Subcutaneous adipose tissue (tissue), 4 donors: ENCODE results near the gene TBC1D1. TPM values are rescaled to one million over a fixed set of nuclear protein-coding genes. Genes with fewer than 3 reads are reported as not detected.

ENCODE experiments used
- CTCF ChIP-seq: fragments of 450-650 bp; IDR thresholded peaks from one replicate; pipeline ENCODE4 v1.5.1; 2016; ENCODE audit warnings: low read depth, mild to moderate bottlenecking, control low read depth, antibody characterized with exemption, moderate library complexity
- total RNA-seq, 4 donors: library from RNA; depleted of rRNA; stranded (reverse); fragments of >200 nt; gene quantifications; one replicate each; pipeline ENCODE4 v1.1.0, GENCODE V29; 2016

The TBC1D1 gene
- total RNA-seq, 4 donors from 2014 or later = 60.3 to 123 (median 87.6) TPM

- no peak for TF ChIP-seq CTCF
These were observed 178.4 kb downstream of the TBC1D1 start for GRCh38 chr4:38069271-38069760.

- TF ChIP-seq CTCF = no peak
These were observed 181.0 kb downstream of the TBC1D1 start for GRCh38 chr4:38071801-38072431.

DNA sequence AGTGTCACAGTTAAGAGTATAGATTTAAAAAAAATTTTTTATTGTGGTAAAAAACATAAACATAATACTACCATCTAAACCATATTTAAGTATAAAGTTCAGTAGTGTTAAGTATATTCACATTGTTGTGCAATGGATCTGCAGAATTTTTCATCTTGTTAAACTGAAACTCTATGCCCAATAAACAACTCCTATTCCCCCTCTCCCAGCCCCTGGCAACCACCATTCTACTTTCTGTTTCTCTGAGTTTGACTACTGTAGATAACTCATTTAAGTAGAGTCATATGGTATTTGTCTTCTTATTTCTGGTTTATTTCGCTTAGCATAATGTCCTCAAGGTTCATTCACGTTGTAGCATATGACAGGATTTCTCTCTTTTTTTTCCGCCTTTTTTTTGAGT lies 181.7 kb downstream of the TBC1D1 start:
- TF ChIP-seq CTCF = no peak

- no peak for TF ChIP-seq CTCF
These were observed 182.8 kb downstream of the TBC1D1 start for GRCh38 chr4:38073596-38074234.

DNA sequence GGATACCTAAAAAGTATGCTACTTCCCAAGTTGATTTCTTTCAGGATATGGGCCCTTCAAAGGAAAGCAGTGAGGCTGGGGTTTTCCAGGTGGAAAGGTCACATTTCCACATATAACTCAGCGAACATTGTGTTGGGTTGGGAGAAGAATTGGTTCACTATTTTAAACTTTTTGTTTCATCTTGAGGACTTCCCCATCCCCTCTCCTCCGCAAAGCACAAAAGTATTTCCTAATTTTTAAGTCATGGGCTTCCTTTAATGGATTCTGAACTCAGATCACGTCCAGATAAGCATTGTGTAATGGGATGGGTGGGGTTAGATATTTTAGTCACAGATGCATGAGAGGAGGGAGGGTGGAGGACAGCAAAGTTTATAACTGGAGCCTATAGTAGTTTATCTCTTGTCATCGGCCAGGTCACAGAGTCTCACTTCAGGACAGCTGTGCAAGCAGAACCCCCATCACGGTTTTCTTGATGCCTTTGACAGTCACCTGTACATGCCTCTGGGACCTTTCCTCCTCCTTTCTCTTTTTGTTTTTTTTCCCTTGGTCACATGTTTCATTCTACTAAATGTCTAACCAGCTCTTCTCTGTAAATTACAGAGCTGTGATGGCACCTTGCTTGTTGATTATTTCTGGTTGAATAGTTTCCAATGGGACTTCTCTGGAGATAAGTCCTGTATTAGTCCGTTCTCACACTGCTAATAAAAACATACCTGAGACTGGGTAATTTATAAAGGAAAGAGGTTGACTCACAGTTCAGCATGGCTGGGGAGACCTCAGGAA lies 184.7 kb downstream of the TBC1D1 start:
- no peak for TF ChIP-seq CTCF

DNA sequence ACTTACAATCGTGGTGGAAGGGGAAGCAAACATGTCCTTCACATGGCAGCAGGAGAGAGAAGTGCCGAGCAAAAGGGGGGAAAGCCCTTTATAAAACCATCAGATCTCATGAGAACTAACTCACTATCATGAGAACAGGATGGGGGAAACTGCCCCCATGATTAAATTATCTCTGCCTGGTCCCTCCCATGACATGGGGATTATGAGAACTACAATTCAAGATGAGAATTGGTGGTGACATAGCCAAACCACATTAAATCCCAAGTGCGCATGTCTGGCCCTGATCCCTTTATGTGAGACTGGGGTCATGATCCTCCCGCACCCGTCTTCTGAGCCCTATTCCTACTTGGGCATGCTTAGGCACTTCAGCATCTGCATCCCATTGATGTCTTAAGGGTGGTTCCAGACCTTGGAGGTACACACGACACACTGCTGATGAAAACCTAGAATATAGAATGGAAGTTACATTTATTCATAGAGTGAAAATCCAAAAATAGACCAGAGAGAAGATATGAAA lies 185.3 kb downstream of the TBC1D1 start:
- TF ChIP-seq CTCF = no peak

DNA sequence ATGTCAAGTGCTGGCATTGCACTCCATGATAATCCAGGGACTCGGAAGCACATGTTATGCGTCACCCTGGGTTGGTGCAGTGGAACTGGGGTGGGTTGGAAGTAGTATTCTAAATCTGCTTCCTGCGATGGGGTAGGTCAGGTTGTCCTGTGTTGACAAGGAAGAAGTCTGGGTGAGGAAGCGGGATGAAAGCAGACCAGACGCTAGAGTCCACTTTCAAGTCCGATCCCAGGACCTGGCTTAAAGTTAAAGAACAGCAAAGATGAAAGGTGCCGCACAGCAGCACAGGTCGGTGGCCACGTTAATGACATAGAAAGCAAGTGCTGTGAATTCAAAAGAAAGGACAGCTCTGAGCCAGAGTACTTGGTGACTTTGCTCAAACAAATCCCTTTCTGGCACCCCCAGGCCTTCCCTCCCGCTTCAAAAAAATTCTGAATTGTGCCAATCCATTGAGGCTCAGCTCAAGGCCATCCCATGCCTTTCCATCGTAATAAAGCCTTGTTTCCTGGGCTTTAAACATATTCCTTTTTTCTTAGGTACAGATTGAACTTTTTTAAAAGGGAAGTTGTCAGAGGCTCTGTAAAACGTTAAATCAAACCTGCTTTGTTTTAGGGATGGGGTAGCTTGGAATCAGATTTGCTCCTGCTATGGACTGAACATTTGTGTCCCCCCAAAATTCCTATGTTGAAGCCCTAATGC lies 187.1 kb downstream of the TBC1D1 start:
- no peak for TF ChIP-seq CTCF
